Central memory CD8-positive, alpha-beta T cell (primary cell): ENCODE measurements around the gene SLC27A2.
A peak's percentile ranks its signal among the peaks of the same experiment; 100 is the strongest.
"Not testable (repeated sequence)": the region's sequence is repeated elsewhere in the genome, so short reads cannot be mapped to it uniquely, and the experiment has no call there.

Experiments used
- ATAC-seq: fragments of 150-1000 bp; cut with Tn5 transposase; replicated peaks from 2 replicates; pipeline ENCODE4 v1.10.0; 2022; ENCODE audit warnings: mild to moderate bottlenecking, moderate FRiP score, moderate number of reproducible peaks; ENCODE audit not compliant: poor library complexity, severe bottlenecking; ENCODE audit errors: extremely low read depth
- DNase-seq, 2 donors: peaks; one replicate each; pipeline ENCODE4 v3.0.0; 2021; ENCODE audit warnings: low spot score in 2 of 2
- H3K27ac Mint-ChIP-seq: one replicate; pipeline ENCODE4 v1.8.0; 2022; ENCODE audit warnings: low read depth, mild to moderate bottlenecking, moderate library complexity, mixed read lengths
- H3K27me3 Mint-ChIP-seq: one replicate; pipeline ENCODE4 v1.8.0; 2022; ENCODE audit warnings: mixed read lengths
- H3K36me3 Mint-ChIP-seq: one replicate; pipeline ENCODE4 v1.8.0; 2022; ENCODE audit warnings: mild to moderate bottlenecking, moderate library complexity, mixed read lengths; ENCODE audit not compliant: insufficient read depth
- H3K4me1 Mint-ChIP-seq: one replicate; pipeline ENCODE4 v1.8.0; 2022; ENCODE audit warnings: mixed read lengths
- H3K4me3 Mint-ChIP-seq: one replicate; pipeline ENCODE4 v1.8.0; 2022; ENCODE audit warnings: mild to moderate bottlenecking, moderate library complexity, mixed read lengths
- H3K9me3 Mint-ChIP-seq: one replicate; pipeline ENCODE4 v1.8.0; 2022; ENCODE audit warnings: mixed read lengths

SLC27A2 gene

DNA sequence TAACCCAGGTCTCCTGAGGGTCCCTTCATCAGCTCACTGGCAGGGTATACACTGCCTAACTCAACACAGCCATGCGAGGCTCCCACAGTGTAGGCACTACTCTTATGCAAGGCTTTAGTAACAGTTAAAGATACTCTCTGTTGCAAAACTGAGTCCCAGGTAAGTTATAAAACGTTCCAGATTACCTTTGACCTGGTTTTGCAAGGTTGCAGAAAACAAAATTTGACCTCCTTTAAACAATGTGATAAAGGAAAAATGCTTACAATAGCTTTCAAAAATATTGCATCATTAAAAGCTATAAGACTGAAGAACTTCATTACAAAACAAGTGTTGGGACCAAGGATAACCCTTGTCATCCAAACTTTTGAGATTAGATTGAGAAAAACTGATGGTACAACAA lies 5.5 kb downstream of the SLC27A2 start:
- Mint-ChIP-seq H3K27ac (no peak overlapping the region), H3K36me3 (peaks cover 3% of the 10 kb centered on the region), H3K4me3 (no peak overlapping the region), H3K27me3 (no peaks in the 10 kb centered on the region), H3K4me1 (peaks cover 16% of the 10 kb centered on the region), H3K9me3 (no peaks in the 10 kb centered on the region)
- ATAC-seq (no peak), DNase-seq (no peak)

DNA sequence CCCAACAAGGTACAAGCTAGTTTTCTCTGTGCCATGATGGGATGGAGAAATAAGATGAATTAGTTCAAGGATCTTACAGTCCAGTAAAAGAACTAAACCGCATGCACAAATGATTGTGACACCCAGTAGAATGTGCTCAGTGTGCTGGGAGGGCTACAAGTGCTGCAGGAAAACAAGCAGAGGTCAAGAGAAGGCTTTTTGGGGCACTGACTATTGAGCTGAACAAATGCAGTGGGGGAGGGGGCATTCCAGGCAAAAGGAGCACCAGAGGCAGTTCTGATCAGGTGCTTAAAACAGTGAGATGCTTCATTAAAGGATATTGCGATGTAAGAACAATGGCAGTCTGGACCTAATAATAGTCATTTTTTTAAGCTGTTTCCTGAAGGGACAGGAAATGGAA lies 6.0 kb downstream of the SLC27A2 start:
- H3K9me3 Mint-ChIP-seq, result no peaks in the 10 kb centered on the region
- H3K4me1 Mint-ChIP-seq, result peaks cover 11% of the 10 kb centered on the region
- no peak for ATAC-seq
- no peaks in the 10 kb centered on the region for H3K27me3 Mint-ChIP-seq
- no peak overlapping the region for H3K4me3 Mint-ChIP-seq
- no peak overlapping the region for H3K27ac Mint-ChIP-seq
- no peak for DNase-seq
- H3K36me3 Mint-ChIP-seq, result peaks cover 4% of the 10 kb centered on the region

DNA sequence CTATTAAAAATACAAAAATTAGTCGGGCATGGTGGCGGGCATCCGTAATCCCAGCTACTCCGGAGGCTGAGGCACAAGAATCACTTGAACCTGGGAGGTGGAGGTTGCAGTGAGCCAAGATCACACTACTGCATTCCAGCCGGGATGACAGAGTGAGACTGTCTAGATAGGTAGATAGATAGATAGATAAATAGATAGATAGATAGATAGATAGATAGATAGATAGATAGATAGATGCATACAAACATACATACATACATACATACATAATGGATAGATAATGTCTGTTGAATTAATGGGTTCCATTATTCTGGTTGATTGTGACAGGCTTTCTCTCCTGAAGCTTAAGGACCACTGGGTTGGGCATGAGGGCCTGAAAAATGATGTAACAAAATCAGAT lies 6.8 kb downstream of the SLC27A2 start:
- not testable (repeated sequence) for ATAC-seq, H3K4me1 Mint-ChIP-seq, H3K4me3 Mint-ChIP-seq, H3K9me3 Mint-ChIP-seq, H3K27me3 Mint-ChIP-seq, DNase-seq, H3K36me3 Mint-ChIP-seq
- peak overlapping the region; percentile 13 for H3K27ac Mint-ChIP-seq

DNA sequence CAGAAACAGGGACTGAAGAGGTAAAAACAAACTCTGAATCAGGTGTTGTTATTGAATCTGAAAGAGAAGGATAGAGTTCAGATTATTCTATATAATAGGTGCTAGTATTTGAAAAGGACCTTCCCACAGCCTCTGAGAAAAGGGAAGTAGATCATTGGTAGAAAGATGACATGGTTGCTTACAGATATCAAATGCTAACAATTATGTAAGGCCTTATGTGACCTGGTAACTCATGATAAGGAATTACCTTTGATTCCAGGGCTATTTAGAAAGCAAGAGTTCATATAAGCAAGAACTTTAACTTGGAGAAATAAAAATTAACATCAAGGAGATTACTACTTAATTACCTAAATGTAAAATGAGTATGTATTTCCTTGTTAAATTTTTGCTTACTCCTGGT lies 7.6 kb downstream of the SLC27A2 start:
- H3K27me3 Mint-ChIP-seq, result no peaks in the 10 kb centered on the region
- peaks cover 4% of the 10 kb centered on the region for H3K36me3 Mint-ChIP-seq
- H3K4me3 Mint-ChIP-seq, result no peak overlapping the region
- ATAC-seq (no peak), DNase-seq (no peak)
- no peak overlapping the region for H3K27ac Mint-ChIP-seq
- no peaks in the 10 kb centered on the region for H3K4me1 Mint-ChIP-seq
- no peaks in the 10 kb centered on the region for H3K9me3 Mint-ChIP-seq

DNA sequence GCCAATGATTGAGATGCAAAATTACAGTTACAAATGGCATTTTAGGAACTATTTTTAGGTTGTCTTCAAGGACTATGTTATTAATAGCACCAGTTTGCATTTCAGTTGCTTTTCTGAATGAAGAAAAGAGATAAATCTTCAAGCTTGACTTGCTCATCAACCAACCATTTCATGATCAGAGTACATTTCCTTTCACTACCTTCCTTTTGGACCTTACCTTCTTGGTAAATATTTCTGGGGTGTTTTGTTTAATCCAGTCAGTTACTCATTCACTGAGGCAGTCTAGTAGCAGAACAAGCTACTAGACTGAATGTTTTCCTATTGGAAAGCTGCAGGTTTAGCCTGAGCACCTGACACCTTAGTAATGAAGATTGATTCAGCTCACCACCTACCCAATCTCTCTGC lies 8.2 kb downstream of the SLC27A2 start:
- Mint-ChIP-seq H3K4me3 (no peak overlapping the region), H3K36me3 (peaks cover 4% of the 10 kb centered on the region), H3K4me1 (no peaks in the 10 kb centered on the region), H3K27me3 (no peaks in the 10 kb centered on the region), H3K9me3 (no peaks in the 10 kb centered on the region), H3K27ac (no peak overlapping the region)
- no peak for ATAC-seq
- no peak for DNase-seq

DNA sequence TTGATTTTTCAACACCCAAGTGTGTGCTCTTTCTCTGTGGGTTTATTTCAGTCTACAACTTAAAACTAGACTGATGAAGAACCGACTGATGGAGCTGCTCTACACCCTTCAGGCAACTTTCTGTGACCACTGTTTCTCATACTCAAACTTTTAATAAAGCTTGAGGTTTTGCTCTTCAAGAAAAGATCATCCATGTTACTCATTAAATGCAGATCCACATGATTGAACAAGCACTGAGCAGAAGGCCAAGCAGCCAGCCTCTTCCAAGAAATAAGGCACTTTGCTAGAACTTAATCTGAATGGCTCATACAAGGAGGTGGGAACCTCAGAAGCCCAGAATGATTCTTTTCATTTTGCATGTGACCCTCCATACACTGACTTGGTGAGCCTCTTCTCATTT lies 8.7 kb downstream of the SLC27A2 start:
- DNase-seq (no peak), ATAC-seq (no peak)
- no peaks in the 10 kb centered on the region for H3K27me3 Mint-ChIP-seq
- H3K4me1 Mint-ChIP-seq, result no peaks in the 10 kb centered on the region
- no peak overlapping the region for H3K27ac Mint-ChIP-seq
- H3K36me3 Mint-ChIP-seq, result peaks cover 4% of the 10 kb centered on the region
- H3K4me3 Mint-ChIP-seq, result no peak overlapping the region
- no peaks in the 10 kb centered on the region for H3K9me3 Mint-ChIP-seq

DNA sequence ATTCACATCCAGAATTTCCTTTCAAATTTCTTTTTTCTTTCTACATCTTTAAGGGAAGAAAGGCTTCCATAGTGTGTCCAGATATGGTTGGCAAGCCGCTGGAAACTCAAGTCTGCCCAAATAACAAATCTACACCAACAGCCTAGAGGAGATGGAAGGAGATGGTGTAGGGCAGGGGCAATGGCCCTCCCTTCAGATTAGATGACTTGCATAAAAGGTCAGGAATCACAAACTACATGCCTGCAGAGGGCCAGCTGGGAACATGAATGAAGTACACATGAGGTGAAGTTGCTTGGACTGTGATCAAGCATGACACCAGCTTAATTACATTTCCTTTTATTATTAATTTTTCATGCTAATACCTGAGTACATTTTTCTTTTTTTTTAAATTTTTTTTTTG lies 10.2 kb downstream of the SLC27A2 start:
- Mint-ChIP-seq H3K27ac (no peak overlapping the region), H3K4me3 (no peak overlapping the region), H3K27me3 (no peaks in the 10 kb centered on the region), H3K36me3 (peaks cover 4% of the 10 kb centered on the region), H3K9me3 (no peaks in the 10 kb centered on the region), H3K4me1 (no peaks in the 10 kb centered on the region)
- DNase-seq (no peak), ATAC-seq (no peak)

DNA sequence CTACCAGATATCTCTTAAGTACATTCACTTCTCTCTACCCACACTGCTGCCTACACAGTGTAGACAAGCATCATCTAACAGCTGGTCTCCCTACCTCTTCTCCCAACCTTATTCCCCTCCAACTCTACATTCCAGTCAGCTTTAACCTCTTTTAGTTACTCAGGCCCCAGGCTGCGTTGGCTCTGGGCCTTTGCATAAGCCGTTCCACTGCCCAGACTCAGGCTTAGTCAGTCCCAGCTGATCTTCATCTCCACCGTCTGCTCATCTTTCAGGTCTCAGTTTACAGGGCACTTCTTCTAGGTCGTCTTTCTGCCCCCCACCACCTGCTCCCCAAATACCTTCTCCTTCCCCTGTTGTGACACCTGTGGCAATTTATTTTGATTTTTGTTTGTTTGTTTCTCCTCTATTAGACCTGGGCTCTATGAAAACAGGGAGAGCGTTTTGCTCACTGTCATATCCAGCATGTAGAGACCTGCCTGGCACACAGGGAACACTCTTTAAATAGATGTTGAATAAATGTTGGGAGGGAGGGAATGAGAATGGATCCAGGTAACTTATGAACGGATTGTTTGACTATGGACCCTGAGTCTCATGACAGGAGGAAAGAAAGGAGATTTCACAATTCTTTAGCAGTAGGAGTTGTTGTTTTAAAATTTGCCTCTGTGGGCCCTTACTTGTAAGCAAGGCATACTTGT lies 11.1 kb downstream of the SLC27A2 start:
- H3K4me3 Mint-ChIP-seq, result no peak overlapping the region
- H3K9me3 Mint-ChIP-seq, result no peaks in the 10 kb centered on the region
- no peaks in the 10 kb centered on the region for H3K4me1 Mint-ChIP-seq
- H3K27me3 Mint-ChIP-seq, result no peaks in the 10 kb centered on the region
- no peak for DNase-seq
- H3K27ac Mint-ChIP-seq, result no peak overlapping the region
- H3K36me3 Mint-ChIP-seq, result peaks cover 4% of the 10 kb centered on the region
- no peak for ATAC-seq

DNA sequence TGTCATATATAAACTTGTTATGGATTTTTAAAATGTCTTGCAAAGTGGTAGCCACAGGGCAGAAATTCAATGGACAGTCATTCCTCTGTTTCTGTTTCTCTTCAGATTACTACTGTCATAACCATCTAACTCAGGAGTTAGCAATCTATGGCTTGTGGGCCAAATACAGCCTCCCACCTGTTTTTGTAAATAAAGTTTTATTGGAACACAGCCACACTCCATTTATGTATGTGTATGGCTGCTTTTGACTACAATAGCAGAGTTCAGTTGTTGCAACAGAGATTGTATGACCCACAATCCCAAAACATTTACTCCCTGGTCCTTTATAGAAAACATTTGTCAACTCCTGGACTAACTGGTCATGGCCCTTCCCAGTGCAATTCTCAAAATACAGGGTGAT lies 20.0 kb downstream of the SLC27A2 start:
- Mint-ChIP-seq H3K4me3 (no peak overlapping the region), H3K9me3 (no peaks in the 10 kb centered on the region), H3K4me1 (no peaks in the 10 kb centered on the region), H3K27ac (no peak overlapping the region), H3K27me3 (no peaks in the 10 kb centered on the region), H3K36me3 (peaks cover 2% of the 10 kb centered on the region)
- no peak for DNase-seq
- no peak for ATAC-seq

DNA sequence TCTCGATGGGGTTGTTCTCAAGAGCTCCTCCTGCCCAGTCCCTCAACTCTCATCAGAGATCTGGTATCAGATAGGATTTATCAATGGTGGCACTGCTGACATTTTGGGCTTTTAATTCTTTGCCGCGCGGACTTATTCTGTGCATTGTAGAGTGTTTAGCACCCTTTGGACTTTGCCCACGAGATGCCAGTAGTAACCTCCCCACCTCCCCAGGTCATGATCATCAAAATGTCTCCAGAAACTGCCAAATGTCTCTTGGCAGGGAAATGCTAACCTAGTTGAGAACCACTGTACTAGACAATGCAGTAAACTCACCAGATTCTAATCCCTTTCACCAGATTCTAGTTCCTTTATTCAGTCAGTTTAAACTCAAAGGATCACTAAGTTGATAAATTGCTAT lies 24.0 kb downstream of the SLC27A2 start:
- H3K27me3 Mint-ChIP-seq, result peaks cover 6% of the 10 kb centered on the region
- H3K4me1 Mint-ChIP-seq, result no peaks in the 10 kb centered on the region
- no peak overlapping the region for H3K4me3 Mint-ChIP-seq
- peaks cover 2% of the 10 kb centered on the region for H3K36me3 Mint-ChIP-seq
- no peak for ATAC-seq
- DNase-seq, result no peak
- no peaks in the 10 kb centered on the region for H3K9me3 Mint-ChIP-seq
- no peak overlapping the region for H3K27ac Mint-ChIP-seq

DNA sequence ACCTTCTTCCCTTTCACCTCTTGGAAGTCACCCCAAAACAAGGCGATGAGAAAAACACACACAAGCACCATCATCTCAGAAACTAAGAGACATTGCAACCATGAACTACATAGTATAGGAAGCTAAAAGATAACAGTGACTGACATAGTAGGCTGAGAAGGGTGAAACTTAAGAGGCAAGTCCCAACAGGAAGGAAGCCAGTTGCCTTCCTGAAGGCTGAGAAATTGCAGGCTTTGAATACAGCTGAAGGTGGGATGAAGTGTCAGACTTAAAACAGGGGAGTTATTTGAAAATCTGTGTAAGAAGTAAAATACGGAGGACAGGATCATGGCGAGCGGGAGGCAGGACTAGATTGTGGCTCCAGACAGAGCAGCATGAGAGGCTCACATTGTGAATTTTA lies 27.8 kb downstream of the SLC27A2 start:
- Mint-ChIP-seq H3K9me3 (peaks cover 14% of the 10 kb centered on the region), H3K27me3 (peaks cover 6% of the 10 kb centered on the region), H3K36me3 (peaks cover 2% of the 10 kb centered on the region), H3K4me3 (no peak overlapping the region), H3K4me1 (no peaks in the 10 kb centered on the region), H3K27ac (no peak overlapping the region)
- ATAC-seq (no peak), DNase-seq (no peak)

DNA sequence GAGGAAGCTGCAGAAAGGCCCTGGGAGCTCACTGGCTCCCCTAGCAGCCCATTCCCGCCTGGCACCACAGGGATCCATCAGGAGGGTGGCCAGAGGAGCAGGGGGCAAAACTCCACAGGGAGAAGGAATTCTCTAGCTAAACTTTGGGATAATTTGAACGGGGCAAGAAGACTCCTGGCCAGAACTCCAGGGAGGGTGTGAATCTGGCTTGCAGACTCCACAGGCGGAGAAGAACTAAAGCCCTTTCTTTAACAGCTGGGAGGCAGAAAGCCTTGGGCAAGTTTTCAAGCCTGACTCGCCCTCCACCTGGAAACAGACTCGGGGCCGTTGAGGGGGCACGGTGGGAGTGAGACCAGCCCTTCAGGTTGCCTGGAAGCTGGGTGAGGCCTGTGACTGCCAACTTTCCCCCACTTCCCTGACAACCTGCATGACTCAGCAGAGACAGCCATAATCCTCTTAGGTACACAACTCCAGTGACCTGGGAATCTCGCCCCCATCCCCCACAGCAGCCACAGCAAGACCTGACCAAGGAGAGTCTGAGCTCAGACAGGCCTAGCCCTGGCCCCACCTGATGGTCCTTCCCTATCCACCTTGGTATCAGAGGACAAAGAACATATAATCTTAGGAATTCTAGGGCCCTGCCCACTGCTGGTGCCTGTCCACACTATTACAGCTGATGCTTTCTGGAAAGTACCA lies 28.6 kb downstream of the SLC27A2 start:
- Mint-ChIP-seq H3K36me3 (peaks cover 2% of the 10 kb centered on the region), H3K27me3 (peaks cover 6% of the 10 kb centered on the region), H3K4me3 (no peak overlapping the region), H3K27ac (no peak overlapping the region), H3K4me1 (no peaks in the 10 kb centered on the region), H3K9me3 (peaks cover 14% of the 10 kb centered on the region)
- ATAC-seq (no peak), DNase-seq (no peak)

DNA sequence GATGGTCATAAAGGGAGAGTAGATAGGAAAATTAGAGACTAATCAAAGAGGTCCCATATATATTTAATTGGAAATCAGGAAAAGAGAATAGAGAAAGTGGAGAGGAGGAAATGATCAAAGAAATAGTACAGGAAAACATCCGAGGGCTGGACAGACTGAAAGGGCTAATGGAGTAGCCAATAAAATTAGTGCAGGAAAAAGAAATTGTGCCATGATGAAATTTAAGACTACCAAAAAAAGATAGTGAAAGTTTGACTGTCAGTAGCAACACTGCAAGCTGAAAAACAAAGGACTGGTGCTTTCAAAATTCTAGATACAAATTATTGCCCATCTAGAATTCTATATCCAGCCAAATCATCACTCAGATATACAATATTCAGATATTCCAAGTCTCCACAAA lies 36.3 kb downstream of the SLC27A2 start:
- DNase-seq, result no peak
- no peaks in the 10 kb centered on the region for H3K9me3 Mint-ChIP-seq
- H3K36me3 Mint-ChIP-seq, result no peaks in the 10 kb centered on the region

More for the DNA sequence above, 36.3 kb downstream of the SLC27A2 start:
- ATAC-seq, result no peak
- Mint-ChIP-seq H3K4me3 (no peak overlapping the region), H3K27me3 (no peaks in the 10 kb centered on the region), H3K4me1 (no peaks in the 10 kb centered on the region), H3K27ac (no peak overlapping the region)
